HG03108 (cell line): ENCODE results near the gene ACYP2.
A peak's percentile ranks its signal among the peaks of the same experiment; 100 is the strongest.
"Not testable (repeated sequence)": the region's sequence is repeated elsewhere in the genome, so short reads cannot be mapped to it uniquely, and the experiment has no call there.

Experiments
- ATAC-seq: cut with Tn5 transposase; IDR thresholded peaks from one replicate; pipeline ENCODE4 v1.9.1; 2021; ENCODE audit warnings: moderate library complexity; ENCODE audit not compliant: unreplicated experiment

ACYP2 gene

DNA sequence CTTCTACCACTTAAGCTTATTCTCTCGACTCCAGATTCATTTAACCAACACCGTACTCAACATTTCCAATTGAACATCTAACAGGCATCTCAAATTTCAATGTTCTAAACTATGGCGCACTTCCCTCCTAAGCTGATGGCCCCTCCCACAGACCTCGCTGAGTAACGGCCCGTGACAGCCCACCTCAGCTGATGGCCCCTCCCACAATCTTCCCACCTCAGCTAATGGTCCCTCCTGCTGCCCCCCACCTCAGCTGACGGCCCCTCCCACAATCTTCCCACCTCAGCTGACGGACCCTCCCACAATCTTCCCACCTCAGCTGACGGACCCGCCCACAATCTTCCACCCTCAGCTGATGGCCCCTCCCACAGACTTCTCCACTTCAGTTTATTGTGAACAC lies 197.7 kb downstream of the ACYP2 start:
- ATAC-seq = no peak

GRCh38 chr2:54317973-54318372 lies 202.6 kb downstream of the ACYP2 start:
- no peak for ATAC-seq

- no peak for ATAC-seq
Measured at GRCh38 chr2:54318821-54319220, 203.4 kb downstream of the ACYP2 start.

- no peak for ATAC-seq
Measured at GRCh38 chr2:54321047-54321446, 205.6 kb downstream of the ACYP2 start.

DNA sequence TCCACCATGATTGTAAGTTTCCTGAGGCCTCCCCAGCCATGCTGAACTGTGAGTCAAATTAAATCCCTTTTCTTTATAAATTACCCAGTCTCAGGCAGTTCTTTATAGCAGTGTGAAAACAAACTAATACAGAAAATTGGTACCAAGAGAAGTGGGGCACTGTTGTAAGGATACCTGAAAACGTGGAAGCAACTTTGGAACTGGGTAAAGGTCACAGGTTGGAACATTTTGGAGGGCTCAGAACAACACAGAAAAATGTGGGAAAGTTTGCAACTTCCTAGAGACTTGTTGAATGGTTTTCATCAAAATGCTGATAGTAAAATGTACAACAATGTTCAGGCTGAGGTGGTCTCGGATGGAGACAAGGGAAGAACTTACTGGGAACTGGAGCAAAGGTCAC lies 209.1 kb downstream of the ACYP2 start:
- not testable (repeated sequence) for ATAC-seq

- ATAC-seq = no peak
Measured at GRCh38 chr2:54325148-54325547, 209.7 kb downstream of the ACYP2 start.

DNA sequence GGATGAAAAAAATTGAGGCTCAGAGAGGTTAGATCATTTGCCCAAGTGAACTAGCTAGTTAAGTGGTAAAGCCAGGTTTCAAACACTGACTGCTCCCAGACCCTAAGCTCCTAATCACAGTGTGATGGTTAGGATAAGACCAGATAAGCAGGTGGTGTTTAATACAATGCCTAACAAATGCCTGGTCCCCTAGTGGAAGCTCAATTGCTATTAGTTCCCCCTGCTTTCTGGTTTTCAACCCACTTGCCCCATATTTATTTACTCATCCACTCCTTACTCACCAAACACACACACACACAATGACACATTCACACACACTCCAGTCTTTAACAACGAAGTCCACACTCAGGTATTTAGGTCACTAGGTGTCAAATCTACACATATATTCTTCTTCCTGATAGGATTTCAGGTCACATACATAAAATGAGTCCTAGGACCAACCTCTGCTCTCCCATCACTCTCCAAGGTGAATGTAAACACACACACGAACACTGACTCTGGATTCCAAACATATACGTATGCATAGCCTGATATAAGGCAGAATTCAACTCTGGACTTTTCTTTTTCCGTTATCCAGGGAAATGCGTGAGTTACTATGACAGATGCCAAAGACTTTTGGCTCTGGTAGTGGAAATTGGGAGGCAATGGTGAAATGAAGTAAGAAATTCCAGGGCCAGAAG lies 214.2 kb downstream of the ACYP2 start:
- ATAC-seq = no peak

DNA sequence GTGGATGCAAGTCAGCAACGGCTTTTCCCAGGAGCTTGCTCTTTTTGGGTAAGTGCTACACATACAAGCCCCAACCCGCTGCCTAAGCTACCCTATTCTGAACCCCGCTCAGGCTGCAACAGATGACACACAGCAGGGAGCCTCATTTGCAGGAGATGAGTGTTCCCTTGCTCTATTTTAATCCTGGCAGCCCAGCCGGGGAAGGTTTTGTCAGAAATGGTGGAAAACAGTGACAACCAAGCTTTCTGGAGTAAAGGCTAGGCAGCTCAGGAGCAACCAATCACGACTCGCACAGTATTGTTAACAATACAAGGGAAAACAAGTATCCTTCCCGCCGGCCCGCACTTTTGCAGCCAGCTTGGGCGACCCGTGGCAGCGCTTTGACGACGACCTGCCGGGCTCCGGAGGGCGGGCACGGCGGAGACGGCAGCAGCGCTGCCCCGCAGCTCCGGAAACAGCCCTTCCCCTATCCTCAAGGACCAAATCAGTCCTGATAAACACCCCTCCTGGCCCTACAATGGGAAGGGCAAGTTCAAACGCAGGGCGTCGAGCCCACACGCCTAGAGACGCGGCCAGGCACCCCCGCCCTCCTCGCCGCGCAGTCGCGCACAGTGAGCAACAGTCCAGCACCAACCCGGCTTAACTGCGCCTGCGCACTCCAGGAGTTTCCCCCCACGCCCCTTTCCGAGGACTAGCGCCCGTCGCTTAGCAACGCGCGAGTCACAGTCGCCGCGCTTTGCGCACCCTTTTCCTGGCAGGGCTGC lies 214.9 kb downstream of the ACYP2 start:
- peak; percentile 92 for ATAC-seq

- ATAC-seq = no peak
Measured at GRCh38 chr2:54330926-54331835, 215.8 kb downstream of the ACYP2 start.

- no peak for ATAC-seq
Measured at GRCh38 chr2:54332386-54332785, 217.0 kb downstream of the ACYP2 start.

GRCh38 chr2:54336136-54336976 lies 220.9 kb downstream of the ACYP2 start:
- ATAC-seq = no peak

DNA sequence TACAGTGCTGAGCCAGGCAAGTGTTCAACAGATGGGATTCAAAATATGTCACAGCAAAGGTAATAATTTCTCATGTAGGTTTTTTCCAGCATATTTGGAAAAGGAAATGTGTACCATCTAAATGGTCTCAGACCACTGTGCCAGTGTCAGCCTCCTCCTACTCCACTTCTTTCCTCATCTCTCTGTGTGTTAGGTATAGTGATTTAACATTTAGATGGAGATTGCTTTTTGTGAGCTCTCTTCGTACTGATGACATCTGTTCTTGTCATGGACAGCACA lies 221.5 kb downstream of the ACYP2 start:
- ATAC-seq = no peak

- ATAC-seq = no peak
Measured at GRCh38 chr2:54341656-54342055, 226.2 kb downstream of the ACYP2 start.

DNA sequence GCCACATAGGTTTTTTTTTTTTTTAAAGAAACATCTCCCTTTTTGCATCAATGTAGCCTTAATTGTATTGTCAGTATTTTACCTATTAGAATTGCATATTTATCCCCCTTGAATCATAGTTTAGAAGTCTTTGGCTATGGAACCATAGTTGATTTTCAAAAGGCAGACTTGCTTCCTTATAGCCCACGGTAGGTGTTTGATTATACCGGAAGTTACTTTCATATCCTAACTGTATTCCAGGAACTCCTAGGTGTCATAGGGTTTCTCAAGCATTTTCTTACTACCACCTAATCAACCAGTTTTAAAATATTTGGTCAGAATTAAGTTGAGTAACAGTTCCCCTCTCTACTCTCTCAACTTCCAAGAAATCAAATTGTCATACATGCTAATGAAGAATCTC lies 227.2 kb downstream of the ACYP2 start:
- no peak for ATAC-seq

DNA sequence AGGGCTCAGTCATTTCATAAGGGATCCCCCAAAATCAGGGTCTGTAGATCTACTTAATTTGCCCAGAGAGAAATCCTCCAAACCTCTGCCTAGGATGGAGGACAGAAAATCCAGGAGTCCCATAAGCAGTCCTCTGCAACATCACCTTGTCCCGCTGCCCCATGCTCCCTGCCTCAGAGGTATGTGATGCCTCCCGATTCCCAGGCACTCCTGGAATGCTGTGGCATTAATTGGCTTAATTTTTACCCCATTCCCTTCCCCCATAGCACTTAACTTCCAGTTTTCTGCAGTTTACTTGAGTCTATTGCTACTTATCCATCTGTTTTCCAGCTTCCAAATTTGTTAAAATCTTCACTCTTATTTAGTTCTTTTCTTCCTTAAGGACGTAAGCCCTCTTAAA lies 232.2 kb downstream of the ACYP2 start:
- no peak for ATAC-seq

- no peak for ATAC-seq
Measured at GRCh38 chr2:54348646-54349045, 233.2 kb downstream of the ACYP2 start.

DNA sequence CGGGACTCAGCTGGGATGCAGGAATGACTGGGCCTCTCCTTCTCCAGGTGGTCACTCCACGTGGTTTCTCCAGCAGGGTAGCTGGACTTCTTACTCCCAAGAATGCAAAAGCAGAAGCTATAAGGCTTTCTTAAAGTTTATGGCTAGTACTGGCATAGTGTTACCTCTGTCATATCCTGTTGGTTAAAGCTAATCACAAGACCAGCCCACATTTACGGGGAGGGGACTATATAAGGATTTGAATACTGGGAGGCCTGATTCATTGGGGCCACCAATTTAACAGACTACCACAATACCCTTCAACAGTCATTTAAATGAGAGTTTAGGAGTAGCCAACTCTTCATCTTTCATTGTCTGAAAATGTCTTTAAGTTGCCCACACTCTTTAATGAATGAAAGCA lies 235.0 kb downstream of the ACYP2 start:
- ATAC-seq = no peak

DNA sequence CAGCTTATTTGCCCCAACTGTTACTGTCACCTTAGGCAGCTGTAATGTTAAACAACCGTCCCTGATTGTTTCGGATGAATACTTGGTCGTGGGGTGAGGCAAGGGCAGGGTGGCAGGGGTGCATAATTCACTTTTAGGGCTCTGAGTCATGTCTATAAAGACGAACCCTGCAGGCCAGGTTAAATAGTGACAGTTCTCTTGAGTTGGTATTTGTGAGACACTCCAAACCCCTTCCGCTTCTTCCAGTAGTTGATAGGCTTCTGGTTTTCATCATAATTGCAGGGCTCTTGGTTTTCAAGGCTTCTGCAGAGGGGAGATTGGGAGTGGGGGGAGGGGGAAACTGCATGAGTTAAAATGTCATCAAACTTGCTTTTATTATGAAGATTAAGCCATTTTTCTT lies 237.8 kb downstream of the ACYP2 start:
- ATAC-seq = no peak
